ENCODE results near the gene MAP2.

The MAP2 gene

GRCh38 chr2:209653134-209653533, 229.3 kb downstream of the MAP2 start:
- DNase-seq (ENCODE audit: low read depth) = no peak

DNA sequence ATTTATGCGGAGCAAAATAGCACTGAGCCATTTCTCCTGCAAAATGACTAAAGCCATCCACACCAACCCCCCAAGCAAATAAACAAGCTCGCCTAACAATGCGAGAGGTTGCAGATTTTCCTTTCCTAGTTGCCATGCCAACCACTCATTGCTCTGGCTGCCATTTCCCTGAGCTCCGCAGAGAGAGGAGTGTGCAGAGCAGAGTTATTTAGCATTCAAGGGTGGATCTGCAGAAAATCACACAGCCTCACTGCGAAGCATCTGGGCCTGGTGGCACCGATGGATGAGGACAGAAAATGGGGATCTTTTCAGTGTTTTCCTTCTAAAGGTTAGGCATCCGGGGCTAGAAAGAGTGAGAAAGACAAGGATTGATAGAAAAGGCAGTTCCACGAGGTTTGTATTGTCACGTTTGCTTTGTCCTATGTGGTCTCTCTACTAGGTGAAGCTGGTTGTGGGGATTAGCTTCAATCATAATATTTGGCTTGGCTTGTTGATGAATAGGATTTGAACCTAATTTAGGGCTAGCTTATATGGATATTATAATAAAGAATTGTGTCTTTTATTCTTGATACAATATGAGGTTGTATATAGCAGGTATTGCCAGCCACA, 237.5 kb downstream of the MAP2 start:
- DNase-seq (ENCODE audit: low read depth) = no peak

DNA sequence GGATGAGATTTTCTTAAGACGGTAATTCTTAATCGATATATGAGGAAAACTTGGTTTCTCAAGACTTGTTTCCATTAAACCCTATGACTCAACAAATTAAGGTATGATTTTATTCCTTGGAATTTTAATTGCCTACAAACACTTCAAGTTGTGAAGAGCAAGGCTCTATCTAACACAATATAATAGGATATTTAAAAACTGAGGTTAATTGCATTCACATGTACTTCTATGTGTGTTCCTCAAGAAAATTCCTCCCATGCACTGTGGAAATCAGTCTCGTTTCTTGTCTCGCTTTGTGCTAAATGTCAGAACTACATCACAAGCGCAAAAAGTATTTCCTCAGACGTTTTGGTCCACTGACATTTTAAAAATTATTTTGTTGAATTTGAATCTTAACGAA, 238.2 kb downstream of the MAP2 start:
- no peak for DNase-seq (ENCODE audit: low read depth)

- DNase-seq (ENCODE audit: low read depth) = no peak
Observed at GRCh38 chr2:209663139-209663538, 239.3 kb downstream of the MAP2 start.

DNA sequence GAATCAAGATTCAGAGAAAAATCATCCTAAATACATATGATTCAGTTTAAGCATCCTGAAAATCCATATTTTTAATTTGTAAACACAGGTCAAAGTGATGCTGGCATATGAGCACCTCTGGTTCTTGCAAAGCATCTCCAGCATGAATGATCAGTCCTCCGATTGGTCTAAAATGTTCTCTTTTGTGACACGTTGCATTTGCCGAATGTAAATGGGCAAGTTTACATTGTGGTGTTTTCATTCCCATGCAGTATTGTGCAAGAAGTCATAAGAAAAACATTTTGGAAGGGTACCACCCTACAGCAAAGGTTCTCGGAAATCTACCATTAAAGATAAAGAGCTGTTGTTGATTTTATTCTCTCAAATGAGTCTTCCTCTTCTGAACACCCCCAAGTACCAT, 239.8 kb downstream of the MAP2 start:
- no peak for DNase-seq (ENCODE audit: low read depth)

DNA sequence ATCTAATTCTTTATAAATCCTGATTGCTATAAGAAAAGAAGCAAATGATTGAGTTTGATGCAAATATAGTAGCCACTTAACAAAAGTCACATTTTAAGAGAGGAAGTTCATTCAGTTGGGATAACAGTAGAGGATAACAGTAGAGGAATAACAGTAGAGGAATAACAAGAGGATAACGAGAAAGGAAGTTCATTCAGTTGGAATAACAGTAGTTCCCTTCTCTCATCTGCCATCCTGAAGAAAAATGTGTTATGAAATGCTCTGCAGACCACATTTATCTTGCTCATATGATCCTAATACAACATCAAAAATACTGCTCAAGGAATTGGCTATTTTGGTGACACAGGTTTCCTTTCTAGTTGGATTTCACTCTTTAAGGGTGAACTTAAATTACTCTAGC, 242.4 kb downstream of the MAP2 start:
- DNase-seq (ENCODE audit: low read depth) = no peak

DNA sequence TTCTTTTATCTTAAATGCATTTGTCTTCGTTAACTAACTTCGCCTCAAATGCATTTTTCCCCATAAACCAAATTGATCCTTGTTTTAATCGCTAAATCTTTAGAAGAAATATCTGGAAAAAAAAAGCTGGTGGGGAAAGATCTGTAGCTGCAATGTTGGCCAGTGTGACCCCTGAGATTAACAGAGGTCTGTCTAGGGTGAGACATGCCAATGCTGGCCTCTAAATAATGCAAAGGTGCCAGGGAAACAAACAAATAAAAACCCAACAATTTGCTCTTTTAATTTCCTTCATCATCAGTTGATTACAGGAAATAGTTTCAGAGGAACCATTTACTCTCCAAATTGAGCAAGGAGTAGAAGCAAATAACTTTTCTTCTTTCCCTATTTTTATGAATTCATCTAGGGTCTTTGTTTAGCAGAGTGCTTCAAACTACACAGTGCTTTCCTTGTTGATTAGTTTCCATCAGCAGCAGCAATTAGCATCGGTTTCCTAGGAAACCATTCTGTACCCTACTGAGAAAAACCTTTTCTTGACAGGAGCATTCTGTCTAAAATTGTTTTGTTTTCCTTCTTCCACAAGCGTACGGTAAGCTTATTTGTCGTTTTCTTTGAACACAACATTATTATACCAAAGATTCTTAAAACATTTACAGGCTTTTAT, 247.3 kb downstream of the MAP2 start:
- no peak for DNase-seq (ENCODE audit: low read depth)

GRCh38 chr2:209673811-209674210, 250.0 kb downstream of the MAP2 start:
- no peak for DNase-seq (ENCODE audit: low read depth)

DNA sequence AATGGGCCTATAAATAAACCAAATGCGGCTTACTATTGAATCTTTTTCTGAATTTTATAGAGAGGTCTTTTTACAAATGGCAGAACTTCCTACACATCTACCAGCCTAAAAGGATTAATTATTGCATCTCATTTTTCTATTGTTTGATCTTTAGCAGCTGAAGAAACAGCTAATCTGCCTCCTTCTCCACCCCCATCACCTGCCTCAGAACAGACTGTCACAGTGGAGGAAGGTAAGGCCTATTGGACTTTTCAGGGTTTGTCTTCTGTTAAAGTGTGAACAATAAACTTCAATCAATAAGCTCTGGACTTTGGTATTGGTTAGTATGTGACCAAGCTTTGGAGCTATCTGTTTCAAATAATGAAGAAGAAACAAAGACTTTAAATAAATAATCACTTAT, 256.7 kb downstream of the MAP2 start:
- DNase-seq (ENCODE audit: low read depth) = no peak

- DNase-seq (ENCODE audit: low read depth) = no peak
Observed at GRCh38 chr2:209681201-209681735, 257.4 kb downstream of the MAP2 start.

GRCh38 chr2:209682646-209683045, 258.8 kb downstream of the MAP2 start:
- no peak for DNase-seq (ENCODE audit: low read depth)

- DNase-seq (ENCODE audit: low read depth) = no peak
Observed at GRCh38 chr2:209685340-209685739, 261.5 kb downstream of the MAP2 start.

- DNase-seq (ENCODE audit: low read depth) = no peak
Observed at GRCh38 chr2:209685963-209686362, 262.1 kb downstream of the MAP2 start.

DNA sequence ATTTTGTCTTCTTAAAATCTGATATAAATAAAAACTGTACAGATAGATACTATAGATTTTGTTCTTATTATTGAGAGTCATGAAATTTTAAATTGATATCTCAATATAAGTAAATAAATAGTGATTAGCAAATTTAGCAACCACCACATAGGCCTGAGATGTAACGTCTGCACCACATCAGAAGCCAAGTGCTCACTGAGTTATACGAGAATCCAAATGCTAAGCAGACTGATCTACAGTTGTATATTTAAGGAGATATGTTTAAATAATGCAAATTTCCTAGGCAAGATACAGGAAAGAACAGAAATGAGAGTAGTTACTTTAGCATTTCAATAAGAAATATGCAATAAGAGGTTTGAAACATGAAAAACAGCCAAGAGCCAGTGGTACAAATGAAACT, 262.6 kb downstream of the MAP2 start:
- no peak for DNase-seq (ENCODE audit: low read depth)

DNA sequence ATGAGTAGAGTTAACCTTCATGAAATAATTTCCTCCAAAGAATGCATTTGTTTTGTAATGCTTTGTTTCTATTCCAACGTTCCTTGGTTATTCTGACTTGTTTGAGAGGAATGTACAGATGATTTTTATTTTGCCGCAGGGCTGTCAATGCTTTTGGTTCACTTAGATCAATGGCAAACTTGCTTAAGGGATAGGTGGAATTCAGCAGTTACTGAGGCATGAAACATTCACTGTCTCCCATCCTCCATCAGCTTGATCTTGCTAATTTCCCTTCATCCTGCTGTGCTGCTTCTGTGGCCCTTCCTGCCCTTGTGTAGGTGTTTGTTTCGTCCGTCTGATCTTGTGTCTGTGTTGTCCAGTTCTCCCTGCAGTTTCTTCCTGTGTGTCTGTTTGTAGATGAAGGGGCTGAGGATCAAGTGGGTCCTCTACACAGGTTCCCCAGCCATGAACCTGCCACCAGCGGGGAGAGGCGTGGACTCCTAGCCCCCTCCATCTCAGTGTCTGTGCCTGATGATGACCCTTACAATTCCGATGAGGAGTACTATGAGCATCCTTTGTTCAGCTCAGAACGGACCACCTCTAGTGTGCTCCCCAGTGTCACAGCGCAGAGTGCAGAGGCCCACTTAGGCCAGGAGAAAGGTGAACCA, 263.6 kb downstream of the MAP2 start:
- no peak for DNase-seq (ENCODE audit: low read depth)

- no peak for DNase-seq (ENCODE audit: low read depth)
Observed at GRCh38 chr2:209688385-209688784, 264.5 kb downstream of the MAP2 start.

DNA sequence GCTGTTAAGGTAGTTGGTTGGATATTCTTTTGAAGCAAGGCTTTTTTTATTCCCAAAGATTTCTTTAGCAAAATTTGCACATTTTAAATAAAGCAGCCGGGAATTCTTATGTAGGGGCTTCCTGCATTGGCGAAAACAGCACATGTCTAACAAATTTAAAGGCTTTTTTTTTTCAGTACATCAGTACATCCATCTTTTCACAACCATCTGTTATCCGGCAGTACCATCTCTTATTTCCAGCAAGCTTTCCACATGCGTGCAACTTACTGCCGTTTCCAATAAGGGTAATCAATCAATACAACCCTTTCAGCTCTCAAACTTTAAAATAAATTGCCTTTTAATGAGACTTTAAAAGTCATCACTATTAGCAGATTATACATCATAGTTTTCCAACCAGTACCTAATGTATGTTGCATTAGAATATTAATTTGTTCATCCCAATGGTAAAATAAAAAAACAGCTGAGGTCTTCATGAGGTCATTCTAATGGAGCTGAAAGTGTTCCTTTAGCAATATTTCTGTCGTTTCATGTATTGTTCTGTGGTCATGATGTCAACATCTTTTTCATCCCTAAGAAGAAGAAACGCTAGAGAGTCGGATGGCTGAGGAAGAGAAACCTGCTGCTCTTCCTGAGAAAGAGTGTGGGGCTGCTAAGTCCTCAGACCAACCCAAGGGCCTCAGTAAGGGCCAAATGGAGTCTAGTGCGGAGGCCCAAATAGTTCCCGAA, 266.3 kb downstream of the MAP2 start:
- no peak for DNase-seq (ENCODE audit: low read depth)

DNA sequence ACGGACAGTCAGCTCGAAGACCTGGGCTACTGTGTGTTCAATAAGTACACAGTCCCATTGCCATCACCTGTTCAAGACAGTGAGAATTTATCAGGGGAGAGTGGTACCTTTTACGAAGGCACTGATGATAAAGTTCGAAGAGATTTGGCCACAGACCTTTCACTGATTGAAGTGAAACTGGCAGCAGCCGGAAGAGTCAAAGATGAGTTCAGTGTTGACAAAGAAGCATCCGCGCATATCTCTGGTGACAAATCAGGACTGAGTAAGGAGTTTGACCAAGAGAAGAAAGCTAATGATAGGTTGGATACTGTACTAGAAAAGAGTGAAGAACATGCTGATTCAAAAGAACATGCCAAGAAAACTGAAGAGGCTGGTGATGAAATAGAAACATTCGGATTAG, 270.9 kb downstream of the MAP2 start:
- no peak for DNase-seq (ENCODE audit: low read depth)

GRCh38 chr2:209696836-209697711, 273.2 kb downstream of the MAP2 start:
- no peak for DNase-seq (ENCODE audit: low read depth)

GRCh38 chr2:209702775-209703174, 278.9 kb downstream of the MAP2 start:
- DNase-seq (ENCODE audit: low read depth) = no peak

- DNase-seq (ENCODE audit: low read depth) = no peak
Observed at GRCh38 chr2:209713219-209713618, 289.4 kb downstream of the MAP2 start.

GRCh38 chr2:209719034-209719433, 295.2 kb downstream of the MAP2 start:
- DNase-seq (ENCODE audit: low read depth) = no peak
